ENCODE measurements around the gene TUSC2.

TUSC2 gene

DNA sequence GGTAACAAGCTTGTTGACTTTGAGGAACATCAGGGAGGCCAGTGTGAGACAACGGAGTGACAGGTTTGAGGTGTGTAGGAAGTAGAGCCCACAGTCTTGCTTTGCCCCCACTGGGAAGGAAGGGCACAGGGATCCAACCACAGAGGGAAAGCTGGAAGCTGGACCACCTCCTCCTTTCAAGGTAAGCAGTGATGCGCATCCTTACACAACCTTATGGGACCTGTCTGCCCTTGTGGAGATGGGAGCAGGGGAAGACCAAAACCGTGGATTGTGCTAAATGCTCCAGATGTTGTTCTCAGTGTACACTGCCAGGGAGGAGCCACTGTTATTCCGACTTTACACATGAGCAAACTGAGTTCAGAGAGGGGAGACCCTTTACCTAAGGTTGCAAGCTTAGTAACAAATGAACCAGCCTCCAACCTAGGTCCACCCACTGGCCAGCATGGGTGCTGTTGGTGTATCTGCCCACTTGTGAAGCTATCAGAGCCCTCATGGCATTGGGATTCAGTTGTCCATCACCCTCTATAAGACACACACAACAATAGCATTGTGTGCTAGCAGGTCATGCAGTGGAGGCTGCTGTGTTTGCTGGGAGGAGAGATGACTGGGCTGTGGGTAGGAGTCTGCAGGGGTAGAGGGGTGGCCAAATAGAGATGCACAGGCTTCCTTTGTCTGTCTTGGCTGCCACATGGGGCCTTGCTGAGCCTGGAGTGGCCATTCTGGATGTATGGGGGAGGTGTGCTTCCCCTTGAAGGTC, 49.7 kb downstream of the TUSC2 start:
- H3K4me3 ChIP-seq (ENCODE audit: low read length), result no peak overlapping the region
- H3K9ac ChIP-seq (ENCODE audit: low read length), result no peak overlapping the region
- H3K9me3 ChIP-seq (ENCODE audit: control insufficient read depth, low read length), result no peaks in the 10 kb centered on the region
- peaks cover 15% of the 10 kb centered on the region for H3K4me1 ChIP-seq (ENCODE audit: control insufficient read depth, insufficient read depth, low read length)
- no peaks in the 10 kb centered on the region for H3K36me3 ChIP-seq (ENCODE audit: control insufficient read depth, insufficient read depth, low read length)
- H3K27me3 ChIP-seq (ENCODE audit: control insufficient read depth, insufficient read depth, low read length), result peaks cover 4% of the 10 kb centered on the region

DNA sequence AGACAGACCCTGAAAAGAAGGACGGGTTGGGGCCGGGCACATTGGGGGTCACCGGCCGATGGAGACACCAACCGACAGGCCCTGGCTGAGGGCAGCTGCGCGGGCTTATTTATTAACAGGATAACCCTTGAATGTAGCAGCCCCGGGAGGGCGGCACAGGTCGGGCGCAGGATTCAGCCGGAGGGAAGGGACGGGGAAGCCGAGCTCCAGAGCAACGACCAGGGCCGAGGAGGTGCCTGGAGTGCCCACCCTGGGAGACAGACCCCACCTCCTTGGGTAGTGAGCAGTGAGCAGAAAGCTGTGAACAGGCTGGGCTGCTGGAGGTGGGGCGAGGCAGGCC, 51.3 kb downstream of the TUSC2 start:
- no peaks in the 10 kb centered on the region for H3K9me3 ChIP-seq (ENCODE audit: control insufficient read depth, low read length)
- H3K36me3 ChIP-seq (ENCODE audit: control insufficient read depth, insufficient read depth, low read length), result no peaks in the 10 kb centered on the region
- peaks cover 20% of the 10 kb centered on the region for H3K4me1 ChIP-seq (ENCODE audit: control insufficient read depth, insufficient read depth, low read length)
- H3K4me3 ChIP-seq (ENCODE audit: low read length), result no peak overlapping the region
- H3K9ac ChIP-seq (ENCODE audit: low read length), result no peak overlapping the region
- peaks cover 4% of the 10 kb centered on the region for H3K27me3 ChIP-seq (ENCODE audit: control insufficient read depth, insufficient read depth, low read length)

DNA sequence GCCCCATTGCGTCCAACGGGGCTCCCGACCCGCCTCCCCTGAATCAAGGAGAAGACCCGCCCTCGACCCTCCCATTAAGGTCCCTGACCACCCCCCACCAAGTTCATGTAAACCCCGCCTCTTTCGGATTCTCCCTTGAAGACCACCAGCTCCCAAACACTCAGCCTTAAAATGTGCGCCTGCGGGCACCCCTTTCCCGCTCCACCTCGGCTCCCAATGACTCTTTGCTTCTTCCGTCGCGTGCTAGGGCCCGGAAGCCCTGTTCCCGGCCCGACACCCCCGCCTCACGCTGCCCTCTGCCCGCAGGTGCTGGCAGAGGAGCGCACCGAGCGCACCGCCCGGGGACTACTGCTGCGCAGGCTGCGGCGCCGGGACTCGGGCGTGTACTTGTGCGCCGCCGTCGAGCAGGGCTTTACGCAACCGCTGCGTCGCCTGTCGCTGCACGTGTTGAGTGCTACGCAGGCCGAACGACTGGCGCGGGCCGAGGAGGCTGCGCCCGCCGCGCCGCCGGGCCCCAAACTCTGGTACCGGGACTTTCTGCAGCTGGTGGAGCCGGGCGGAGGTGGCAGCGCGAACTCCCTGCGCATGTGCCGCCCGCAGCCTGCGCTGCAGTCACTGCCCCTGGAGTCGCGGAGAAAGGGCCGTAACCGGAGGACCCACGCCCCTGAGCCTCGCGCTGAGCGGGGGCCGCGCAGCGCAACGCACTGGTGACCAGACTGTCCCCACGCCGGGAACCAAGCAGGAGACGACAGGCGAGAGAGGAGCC, 51.8 kb downstream of the TUSC2 start:
- no peaks in the 10 kb centered on the region for H3K36me3 ChIP-seq (ENCODE audit: control insufficient read depth, insufficient read depth, low read length)
- H3K27me3 ChIP-seq (ENCODE audit: control insufficient read depth, insufficient read depth, low read length), result peaks cover 4% of the 10 kb centered on the region
- H3K9ac ChIP-seq (ENCODE audit: low read length), result no peak overlapping the region
- H3K4me3 ChIP-seq (ENCODE audit: low read length), result no peak overlapping the region
- no peaks in the 10 kb centered on the region for H3K9me3 ChIP-seq (ENCODE audit: control insufficient read depth, low read length)
- H3K4me1 ChIP-seq (ENCODE audit: control insufficient read depth, insufficient read depth, low read length), result peaks cover 26% of the 10 kb centered on the region

DNA sequence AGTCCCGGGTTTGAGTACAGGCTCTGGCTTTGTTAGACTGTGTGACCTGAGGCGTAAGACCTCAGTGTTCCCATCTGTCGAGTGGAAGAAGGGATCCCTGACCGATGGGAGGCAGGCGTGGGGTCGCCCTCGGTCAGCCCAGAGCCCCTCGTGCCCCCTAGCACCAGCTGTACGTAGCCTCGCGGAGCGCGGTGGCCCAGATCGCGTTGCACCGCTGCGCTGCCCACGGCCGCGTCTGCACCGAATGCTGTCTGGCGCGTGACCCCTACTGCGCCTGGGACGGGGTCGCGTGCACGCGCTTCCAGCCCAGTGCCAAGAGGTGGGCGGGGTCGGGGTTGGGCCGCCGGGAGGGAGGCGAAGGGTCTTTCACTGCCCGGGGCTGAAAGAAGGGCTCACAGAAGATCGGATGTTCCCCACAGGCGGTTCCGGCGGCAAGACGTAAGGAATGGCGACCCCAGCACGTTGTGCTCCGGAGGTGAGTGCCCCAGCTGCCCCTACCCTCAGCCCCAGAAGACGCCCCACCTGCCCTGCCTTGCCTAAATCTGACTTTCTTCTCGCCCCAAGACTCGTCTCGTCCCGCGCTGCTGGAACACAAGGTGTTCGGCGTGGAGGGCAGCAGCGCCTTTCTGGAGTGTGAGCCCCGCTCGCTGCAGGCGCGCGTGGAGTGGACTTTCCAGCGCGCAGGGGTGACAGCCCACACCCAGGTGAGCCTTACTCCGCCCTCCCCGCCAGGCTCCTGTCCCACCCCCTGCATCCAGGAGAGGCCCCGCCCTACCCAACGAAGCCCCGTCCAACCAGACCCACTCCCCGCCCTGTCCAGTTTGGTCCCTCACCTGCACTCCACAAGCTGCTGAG, 52.7 kb downstream of the TUSC2 start:
- Histone ChIP-seq H3K36me3 (ENCODE audit: control insufficient read depth, insufficient read depth, low read length) (no peaks in the 10 kb centered on the region), H3K27me3 (ENCODE audit: control insufficient read depth, insufficient read depth, low read length) (peaks cover 4% of the 10 kb centered on the region), H3K4me3 (ENCODE audit: low read length) (no peak overlapping the region), H3K4me1 (ENCODE audit: control insufficient read depth, insufficient read depth, low read length) (peaks cover 34% of the 10 kb centered on the region), H3K9me3 (ENCODE audit: control insufficient read depth, low read length) (no peaks in the 10 kb centered on the region), H3K9ac (ENCODE audit: low read length) (no peak overlapping the region)

Data from mucosa of stomach (tissue), 1 donor.